ENCODE results near the gene DCXR. TPM values are rescaled to one million over a fixed set of nuclear protein-coding genes. Genes with fewer than 3 reads are reported as not detected.

Gene DCXR
- total RNA-seq, 1 experiment from 2014 or later: 135 TPM

DNA sequence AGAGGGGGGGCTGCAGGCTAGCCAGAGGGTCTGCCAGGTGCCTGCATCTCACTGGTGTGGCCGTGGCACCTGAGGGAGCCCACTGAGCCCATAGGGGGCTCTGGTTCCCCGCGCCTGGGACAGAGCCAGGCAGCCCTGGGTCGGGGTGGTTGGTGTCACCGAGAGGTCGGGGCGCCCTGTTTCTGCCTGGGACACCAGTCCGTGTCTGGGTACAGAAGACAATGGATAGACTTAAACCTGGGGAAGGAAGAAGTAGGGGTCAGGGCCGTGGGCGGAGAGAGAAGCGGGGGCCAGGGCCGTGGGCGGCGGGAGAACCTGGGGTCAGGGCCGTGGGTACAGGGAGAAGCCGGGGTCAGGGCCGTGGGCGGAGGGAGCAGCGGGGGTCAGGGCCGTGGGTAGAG is 11.1 kb upstream of the DCXR start:
- Histone ChIP-seq H3K27me3 (ENCODE audit: low read length) (no peaks in the 10 kb centered on the region), H3K4me1 (ENCODE audit: insufficient read depth, low read length) (peaks cover 8% of the 10 kb centered on the region; the same call in 1 of the 2 replicates), H3K4me2 (ENCODE audit: low read length) (no peak overlapping the region), H3K36me3 (ENCODE audit: low read depth, low read length) (no peaks in the 10 kb centered on the region; the same call in 1 of the 2 replicates), H3K9ac (ENCODE audit: low read length) (no peak overlapping the region), H4K20me1 (ENCODE audit: low read length) (no peaks in the 10 kb centered on the region), H3K9me2 (replicated peaks; ENCODE audit: low read length) (no peaks in the 10 kb centered on the region), H3K9me3 (ENCODE audit: low read length) (no peaks in the 10 kb centered on the region), H2AFZ (ENCODE audit: low read length) (no peak overlapping the region), H3F3A (ENCODE audit: low read length, unreplicated experiment) (no peaks in the 10 kb centered on the region), H3K79me2 (ENCODE audit: low read length) (peaks cover 24% of the 10 kb centered on the region), H3K27ac (ENCODE audit: low read length) (no peak overlapping the region), H3K4me3 (ENCODE audit: low read length) (no peak overlapping the region)
- CTCF ChIA-PET: no interaction called here
- POLR2A ChIA-PET (ENCODE audit: unreplicated experiment): no interaction called here
- no peak for TF ChIP-seq EZH2phosphoT487 (IDR thresholded peaks at IDR 0.05; ENCODE audit: borderline replicate concordance, low read length)
- no peak for TF ChIP-seq EZH2 (IDR thresholded peaks at IDR 0.05; ENCODE audit: low read length, unreplicated experiment)
- TF ChIP-seq, protein P1, sequence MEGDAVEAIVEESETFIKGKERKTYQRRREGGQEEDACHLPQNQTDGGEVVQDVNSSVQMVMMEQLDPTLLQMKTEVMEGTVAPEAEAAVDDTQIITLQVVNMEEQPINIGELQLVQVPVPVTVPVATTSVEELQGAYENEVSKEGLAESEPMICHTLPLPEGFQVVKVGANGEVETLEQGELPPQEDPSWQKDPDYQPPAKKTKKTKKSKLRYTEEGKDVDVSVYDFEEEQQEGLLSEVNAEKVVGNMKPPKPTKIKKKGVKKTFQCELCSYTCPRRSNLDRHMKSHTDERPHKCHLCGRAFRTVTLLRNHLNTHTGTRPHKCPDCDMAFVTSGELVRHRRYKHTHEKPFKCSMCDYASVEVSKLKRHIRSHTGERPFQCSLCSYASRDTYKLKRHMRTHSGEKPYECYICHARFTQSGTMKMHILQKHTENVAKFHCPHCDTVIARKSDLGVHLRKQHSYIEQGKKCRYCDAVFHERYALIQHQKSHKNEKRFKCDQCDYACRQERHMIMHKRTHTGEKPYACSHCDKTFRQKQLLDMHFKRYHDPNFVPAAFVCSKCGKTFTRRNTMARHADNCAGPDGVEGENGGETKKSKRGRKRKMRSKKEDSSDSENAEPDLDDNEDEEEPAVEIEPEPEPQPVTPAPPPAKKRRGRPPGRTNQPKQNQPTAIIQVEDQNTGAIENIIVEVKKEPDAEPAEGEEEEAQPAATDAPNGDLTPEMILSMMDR (conservative IDR thresholded peaks at IDR 0.05; ENCODE audit: low read depth, low read length): no peak
- ATAC-seq: no peak
- intact Hi-C loops (cut with micrococcal nuclease): no loop called here
- no TSS peak for BruUV-seq (replicated peaks)
- DNase-seq: no peak

DNA sequence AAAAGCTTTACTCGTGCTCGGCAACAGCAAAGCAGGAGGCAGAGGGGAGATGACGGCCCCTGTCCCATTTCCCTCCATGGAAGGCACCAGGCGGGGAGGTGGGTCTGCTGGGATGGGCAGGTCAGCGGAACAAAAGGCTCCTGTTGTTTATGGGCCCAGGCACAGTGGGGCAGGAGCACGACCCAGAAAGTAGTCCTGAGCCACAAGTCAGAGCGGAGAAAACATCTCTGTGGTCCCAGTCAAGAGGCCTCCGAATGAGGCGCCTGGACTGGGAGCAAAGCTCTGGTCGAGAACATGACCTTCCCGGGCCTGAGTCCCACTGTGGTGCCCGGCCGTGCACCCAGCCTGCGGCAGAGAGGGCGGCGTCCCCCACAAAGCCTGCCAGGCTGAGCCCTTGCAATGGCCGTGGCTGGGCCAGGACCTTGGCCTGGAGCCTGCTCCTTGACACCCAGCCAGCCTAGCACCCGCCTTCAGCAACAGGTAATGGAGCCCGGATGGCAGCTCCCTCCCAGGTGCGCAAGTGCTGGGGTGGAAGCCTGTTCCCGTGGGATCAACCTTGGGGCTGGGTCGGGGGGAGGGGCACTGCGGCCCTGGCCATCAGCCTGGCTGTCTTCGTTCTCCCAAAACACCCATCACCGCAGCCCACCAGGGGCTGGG is 10.5 kb upstream of the DCXR start:
- DNase-seq: no peak
- no peak overlapping the region for H3K27ac ChIP-seq (ENCODE audit: low read length)
- H3K36me3 ChIP-seq (ENCODE audit: low read depth, low read length): no peaks in the 10 kb centered on the region; the same call in 1 of the 2 replicates
- peaks cover 4% of the 10 kb centered on the region; the same call in 1 of the 2 replicates for H3K4me1 ChIP-seq (ENCODE audit: insufficient read depth, low read length)
- no TSS peak for BruUV-seq (replicated peaks)
- intact Hi-C loops (cut with micrococcal nuclease): no loop called here
- POLR2A ChIA-PET (ENCODE audit: unreplicated experiment): interaction anchor here (0.7 kb wide), 1 partner anchor 1018 kb away, joined by 6 read pairs; no protein-coding TSS in a partner anchor
- H3K4me2 ChIP-seq (ENCODE audit: low read length): no peak overlapping the region
- CTCF ChIA-PET: no interaction called here
- H3F3A ChIP-seq (ENCODE audit: low read length, unreplicated experiment): no peaks in the 10 kb centered on the region
- H3K9ac ChIP-seq (ENCODE audit: low read length): no peak overlapping the region
- TF ChIP-seq, protein P1 (conservative IDR thresholded peaks at IDR 0.05; ENCODE audit: low read depth, low read length): no peak
- TF ChIP-seq EZH2phosphoT487 (IDR thresholded peaks at IDR 0.05; ENCODE audit: borderline replicate concordance, low read length) (no peak), EZH2 (IDR thresholded peaks at IDR 0.05; ENCODE audit: low read length, unreplicated experiment) (no peak)
- ATAC-seq: no peak
- no peaks in the 10 kb centered on the region for H3K9me3 ChIP-seq (ENCODE audit: low read length)
- no peaks in the 10 kb centered on the region for H3K27me3 ChIP-seq (ENCODE audit: low read length)
- H2AFZ ChIP-seq (ENCODE audit: low read length): no peak overlapping the region
- peaks cover 19% of the 10 kb centered on the region for H3K79me2 ChIP-seq (ENCODE audit: low read length)
- no peaks in the 10 kb centered on the region for H4K20me1 ChIP-seq (ENCODE audit: low read length)
- no peak overlapping the region for H3K4me3 ChIP-seq (ENCODE audit: low read length)
- no peaks in the 10 kb centered on the region for H3K9me2 ChIP-seq (replicated peaks; ENCODE audit: low read length)

DNA sequence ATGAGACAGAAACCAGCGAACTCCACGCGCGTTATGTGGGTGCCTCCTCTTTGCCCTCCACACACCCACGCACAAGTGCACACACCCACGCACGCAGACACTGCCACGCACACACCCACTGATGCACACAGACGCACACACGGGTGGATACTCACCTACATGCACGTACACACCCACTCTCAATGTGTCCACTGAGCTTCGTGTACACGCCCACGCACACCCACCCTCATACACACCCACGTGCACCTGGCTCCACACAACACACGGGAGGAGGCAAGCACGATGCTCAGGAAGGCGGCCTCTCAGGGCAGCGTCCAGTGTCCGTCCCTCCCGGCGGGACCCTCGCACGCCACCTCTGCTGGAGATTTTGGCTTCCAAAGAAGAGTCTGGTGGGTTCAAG is 9.9 kb upstream of the DCXR start:
- ChIA-PET POLR2A (ENCODE audit: unreplicated experiment) (interaction anchor here (0.7 kb wide), 1 partner anchor 1017 kb away, joined by 6 read pairs; no protein-coding TSS in a partner anchor), CTCF (no interaction called here)
- intact Hi-C loops (cut with micrococcal nuclease): no loop called here
- H3K79me2 ChIP-seq (ENCODE audit: low read length): peaks cover 13% of the 10 kb centered on the region
- H3K9ac ChIP-seq (ENCODE audit: low read length): no peak overlapping the region
- no peaks in the 10 kb centered on the region for H3K27me3 ChIP-seq (ENCODE audit: low read length)
- no peaks in the 10 kb centered on the region for H4K20me1 ChIP-seq (ENCODE audit: low read length)
- no peaks in the 10 kb centered on the region; the same call in 1 of the 2 replicates for H3K4me1 ChIP-seq (ENCODE audit: insufficient read depth, low read length)
- no peak overlapping the region for H3K4me2 ChIP-seq (ENCODE audit: low read length)
- TF ChIP-seq, protein P1 (conservative IDR thresholded peaks at IDR 0.05; ENCODE audit: low read depth, low read length): no peak
- no peak for TF ChIP-seq EZH2phosphoT487 (IDR thresholded peaks at IDR 0.05; ENCODE audit: borderline replicate concordance, low read length)
- TF ChIP-seq EZH2 (IDR thresholded peaks at IDR 0.05; ENCODE audit: low read length, unreplicated experiment): no peak
- H3K36me3 ChIP-seq (ENCODE audit: low read depth, low read length): no peaks in the 10 kb centered on the region; the same call in 1 of the 2 replicates
- no peak for DNase-seq
- no peak overlapping the region for H3K4me3 ChIP-seq (ENCODE audit: low read length)
- H3K27ac ChIP-seq (ENCODE audit: low read length): no peak overlapping the region
- H3F3A ChIP-seq (ENCODE audit: low read length, unreplicated experiment): no peaks in the 10 kb centered on the region
- H3K9me2 ChIP-seq (replicated peaks; ENCODE audit: low read length): no peaks in the 10 kb centered on the region
- no peak for ATAC-seq
- H3K9me3 ChIP-seq (ENCODE audit: low read length): no peaks in the 10 kb centered on the region
- no TSS peak for BruUV-seq (replicated peaks)
- H2AFZ ChIP-seq (ENCODE audit: low read length): no peak overlapping the region

Measured in PC-3 (cell line).